ENCODE data around the gene PXT1. TPM values are rescaled to one million over a fixed set of nuclear protein-coding genes. Genes with fewer than 3 reads are reported as not detected.
A peak's percentile ranks its signal among the peaks of the same experiment; 100 is the strongest.

Gene PXT1
- total and polyA plus RNA-seq, 9 of the 15 experiments (the other 6 are each of a cell fraction or from before 2014, with no cell fraction given), result 0.09 to 0.11 (median 0.10) TPM; not detected in 5

DNA sequence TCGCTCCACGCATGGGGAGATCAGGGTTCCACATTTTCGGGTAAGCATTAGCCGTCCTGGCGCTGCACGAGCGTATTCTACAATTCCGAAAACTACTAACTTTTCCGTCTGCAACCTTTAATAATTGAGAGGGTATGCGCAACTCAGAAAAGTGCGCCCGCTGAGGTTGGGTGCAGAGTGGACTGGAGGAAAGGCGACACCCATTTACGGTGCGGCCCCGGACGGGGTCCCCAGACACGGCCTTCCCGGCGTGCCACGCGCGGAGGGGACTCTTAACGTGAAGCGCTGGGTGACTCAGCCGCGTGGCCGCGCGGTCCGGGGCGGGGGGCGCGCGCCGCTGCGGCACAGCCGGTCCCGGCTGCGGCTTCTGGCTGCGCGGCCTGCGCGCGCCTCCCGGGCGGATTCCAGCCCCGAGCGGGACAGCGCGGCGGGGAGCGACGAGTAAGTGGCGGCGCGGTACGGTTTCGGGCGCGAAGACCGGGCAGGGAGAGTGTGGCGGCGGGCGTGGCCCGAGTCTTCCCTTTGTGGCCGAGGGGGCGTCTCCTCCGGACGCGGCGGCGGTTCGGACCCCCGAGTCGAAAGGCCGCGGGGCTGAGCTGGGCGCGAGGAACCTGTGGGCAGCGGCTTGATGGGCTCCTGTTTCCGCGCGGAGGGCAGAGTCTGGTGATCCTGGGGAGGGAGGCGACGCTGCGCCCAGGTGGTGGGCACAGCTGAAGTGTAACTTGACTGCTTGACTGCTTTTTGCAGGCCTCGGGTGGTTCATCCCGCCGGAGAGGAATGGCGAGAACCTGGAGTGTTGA is at the start of gene PXT1, which contains the start of gene KCTD20 (continued):
- TF ChIP-seq ATF6 (CRISPR knock-in tag; IDR thresholded peaks at IDR 0.05) (peak; percentile 15; the same call in 1 of the 2 replicates), PCBP1 (IDR thresholded peaks at IDR 0.05; ENCODE audit: low read depth, low read length, poor library complexity, severe bottlenecking) (peak; percentile 50), CREBBP (IDR thresholded peaks at IDR 0.05; ENCODE audit: low read depth, low read length) (no peak), POU5F1 (IDR thresholded peaks at IDR 0.05; ENCODE audit: borderline replicate concordance, low read depth, low read length, partially characterized antibody) (peak; percentile 6), KAT8 (IDR thresholded peaks at IDR 0.05; ENCODE audit: low read depth) (no peak), POLR2G (IDR thresholded peaks at IDR 0.05; ENCODE audit: low read depth, low read length) (peak; percentile 97), USF2 (CRISPR knock-in tag; IDR thresholded peaks at IDR 0.05) (no peak; the same call in 1 of the 2 replicates), ETV6 (IDR thresholded peaks at IDR 0.05; ENCODE audit: borderline replicate concordance in 1 of 2, low read depth in 2 of 2, low read length in 1 of 2) (peak; percentile 51 to 61; a peak in 1 of 4 replicates), ETV6 (CRISPR knock-in tag; IDR thresholded peaks at IDR 0.05; ENCODE audit: borderline replicate concordance) (no peak), TAF1 (IDR thresholded peaks at IDR 0.05; ENCODE audit: control insufficient read depth, extremely low read depth, insufficient read depth, low read length, severe bottlenecking) (peak; percentile 98), SMC3 (conservative IDR thresholded peaks at IDR 0.05; ENCODE audit: insufficient read depth, low read depth, low read length) (no peak; the same call in 1 of the 2 replicates), HNRNPL (IDR thresholded peaks at IDR 0.05; ENCODE audit: low read depth, low read length) (0 out of 2 replicates have a peak, but pooled peaks have one; percentile 61), CREB1 (IDR thresholded peaks at IDR 0.05) (peak; percentile 77), CREB1 (CRISPR knock-in tag; IDR thresholded peaks at IDR 0.05) (peak; percentile 82), NRF1 (conservative IDR thresholded peaks at IDR 0.05 in 1 of 2, IDR thresholded peaks at IDR 0.05 in 1 of 2) (peak; percentile 81 to 87), ZNF512 (tag; IDR thresholded peaks at IDR 0.05) (no peak), MXI1 (IDR thresholded peaks at IDR 0.05; ENCODE audit: low read depth, low read length) (no peak), NR2F6 (CRISPR knock-in tag; IDR thresholded peaks at IDR 0.05) (0 out of 2 replicates have a peak, but pooled peaks have one; percentile 55), SMAD3 (CRISPR knock-in tag; conservative IDR thresholded peaks at IDR 0.05) (no peak)
- TF ChIP-seq, protein P1, sequence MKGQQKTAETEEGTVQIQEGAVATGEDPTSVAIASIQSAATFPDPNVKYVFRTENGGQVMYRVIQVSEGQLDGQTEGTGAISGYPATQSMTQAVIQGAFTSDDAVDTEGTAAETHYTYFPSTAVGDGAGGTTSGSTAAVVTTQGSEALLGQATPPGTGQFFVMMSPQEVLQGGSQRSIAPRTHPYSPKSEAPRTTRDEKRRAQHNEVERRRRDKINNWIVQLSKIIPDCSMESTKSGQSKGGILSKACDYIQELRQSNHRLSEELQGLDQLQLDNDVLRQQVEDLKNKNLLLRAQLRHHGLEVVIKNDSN (CRISPR knock-in tag; IDR thresholded peaks at IDR 0.05), result no peak
- TF ChIP-seq, protein P2, sequence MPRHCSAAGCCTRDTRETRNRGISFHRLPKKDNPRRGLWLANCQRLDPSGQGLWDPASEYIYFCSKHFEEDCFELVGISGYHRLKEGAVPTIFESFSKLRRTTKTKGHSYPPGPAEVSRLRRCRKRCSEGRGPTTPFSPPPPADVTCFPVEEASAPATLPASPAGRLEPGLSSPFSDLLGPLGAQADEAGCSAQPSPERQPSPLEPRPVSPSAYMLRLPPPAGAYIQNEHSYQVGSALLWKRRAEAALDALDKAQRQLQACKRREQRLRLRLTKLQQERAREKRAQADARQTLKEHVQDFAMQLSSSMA (CRISPR knock-in tag; IDR thresholded peaks at IDR 0.05), result no peak; the same call in 1 of the 2 replicates
